Aorta (tissue), 5 donors: ENCODE measurements around the gene ARMS2. TPM values are rescaled to one million over a fixed set of nuclear protein-coding genes. Genes with fewer than 3 reads are reported as not detected.

Source experiments
- ATAC-seq: fragments of 200-7000 bp; cut with Tn5 transposase; one replicate; pipeline ENCODE4 v1.9.1; 2022; ENCODE audit warnings: moderate library complexity; ENCODE audit not compliant: low FRiP score
- DNase-seq, 2 donors: peaks; one replicate each; pipeline ENCODE4 v3.0.0-alpha.2; 2020
- H3K27ac ChIP-seq, 2 donors: one replicate each; pipeline ENCODE4 v1.5.1; 2013; ENCODE audit warnings: low read length in 2 of 2, mild to moderate bottlenecking in 2 of 2, moderate library complexity in 2 of 2, control low read depth in 1 of 2, inconsistent platforms in 1 of 2, low read depth in 1 of 2
- H3K27me3 ChIP-seq, 2 donors: one replicate each; pipeline ENCODE4 v1.6.1; 2013; ENCODE audit warnings: control low read depth in 1 of 2, low read length in 1 of 2, mild to moderate bottlenecking in 1 of 2, moderate library complexity in 1 of 2; ENCODE audit not compliant: insufficient read depth in 2 of 2, control insufficient read depth in 1 of 2
- H3K36me3 ChIP-seq, 2 donors: one replicate each; pipeline ENCODE4 v1.6.1; 2013; ENCODE audit warnings: control low read depth in 1 of 2, low read length in 1 of 2, mild to moderate bottlenecking in 1 of 2; ENCODE audit not compliant: insufficient read depth in 2 of 2, control insufficient read depth in 1 of 2
- H3K4me1 ChIP-seq, 2 donors: one replicate each; pipeline ENCODE4 v1.6.1; 2013; ENCODE audit warnings: low read length in 2 of 2, control low read depth in 1 of 2, mild to moderate bottlenecking in 1 of 2, moderate library complexity in 1 of 2; ENCODE audit not compliant: insufficient read depth in 2 of 2, control insufficient read depth in 1 of 2
- H3K4me3 ChIP-seq, 2 donors: one replicate each; pipeline ENCODE4 v1.5.1; 2013; ENCODE audit warnings: low read length in 2 of 2, control low read depth in 1 of 2, mild to moderate bottlenecking in 1 of 2
- H3K9me3 ChIP-seq: one replicate; pipeline ENCODE4 v1.6.1; 2013; ENCODE audit warnings: mild to moderate bottlenecking, low read length; ENCODE audit not compliant: control insufficient read depth
- WGBS, 2 donors: extraction: QIAGEN DNeasy Blood & Tissue Kit; methylation state at CpG; one replicate each; pipeline ENCODE4 v1.1.7; 2013; 5-methylcytosine and 5-hydroxymethylcytosine counted together
- intact Hi-C, 2 donors: fragments of 100-400 bp; cut with DNase I; formaldehyde crosslinking; loops; one replicate each; pipeline versions ENCODE4 v1.14.2 to v1.15.0; 2022
- polyA plus RNA-seq, 2 donors: library from polyadenylated mRNA; stranded (reverse); fragments of 200-250 nt; gene quantifications; one replicate each; pipeline ENCODE4 v1.2.3, GENCODE V29; 2013
- total RNA-seq, 2 donors: library from RNA; stranded (reverse); fragmentation: NEBNext Ultra II Directional; extraction: Animal tissue kit (Norgen Biotek cat#: 25700); gene quantifications; one replicate each; pipeline ENCODE4 v1.2.1, GENCODE V29; 2021
- donor health status: healthy with polysubstance abuse.
- donor health status: Bipolar disorder and iron deficiency.
- donor health status: DM: no; HTN: no; CAD: no.
- donor health status: DM: no; HTN: no; CAD: no.
- donor health status: DM: yes; HTN: yes; CAD: no.

ARMS2 gene
- total and polyA plus RNA-seq, 4 donors = not detected

GRCh38 chr10:122499012-122499411 lies 44.6 kb downstream of the ARMS2 start:
- WGBS, 2 donors = 20 to 24% methylated on average over 8 of the region's 8 CpGs
- ATAC-seq = no peak
- Histone ChIP-seq H3K4me3 (no peak overlapping the region), H3K4me1 (peaks cover 0 to 9% of the 10 kb centered on the region in 2 donors), H3K9me3 (no peaks in the 10 kb centered on the region), H3K36me3 (no peaks in the 10 kb centered on the region), H3K27me3 (no peaks in the 10 kb centered on the region), H3K27ac (peak overlapping the region; percentile 31 to 74)
- DNase-seq = peak in 1 of 2 donors; percentile 59
- intact Hi-C loops = loop anchor here in 1 of 2 donors (2.0 kb wide), 1 partner anchor 124 kb away; the partner anchor contains the start of gene PLEKHA1

- 3 to 4% methylated on average over 5 of the region's 5 CpGs for WGBS, 2 donors
- ATAC-seq (peak; percentile 64), DNase-seq (peak in 1 of 2 donors; percentile 77)
- no peaks in the 10 kb centered on the region for H3K36me3 ChIP-seq
- peak overlapping the region; percentile 31 to 73 for H3K27ac ChIP-seq
- intact Hi-C loops = loop anchor here in 1 of 2 donors (2.0 kb wide), 1 partner anchor 125 kb away; the partner anchor contains the start of gene PLEKHA1
- peaks cover 0 to 6% of the 10 kb centered on the region in 2 donors for H3K4me1 ChIP-seq
- H3K4me3 ChIP-seq = no peak overlapping the region
- no peaks in the 10 kb centered on the region for H3K9me3 ChIP-seq
- H3K27me3 ChIP-seq = no peaks in the 10 kb centered on the region
Measured at GRCh38 chr10:122499491-122499941, 45.1 kb downstream of the ARMS2 start.

- WGBS, 2 donors = 66 to 69% methylated on average over 5 of the region's 5 CpGs
- Histone ChIP-seq H3K9me3 (no peaks in the 10 kb centered on the region), H3K4me1 (peaks cover 0 to 6% of the 10 kb centered on the region in 2 donors), H3K27ac (peak overlapping the region in 1 of 2 donors; percentile 56), H3K4me3 (no peak overlapping the region), H3K27me3 (no peaks in the 10 kb centered on the region), H3K36me3 (no peaks in the 10 kb centered on the region)
- intact Hi-C loops = loop anchor here (5.0 kb wide), 2 partner anchors 38 to 193 kb away; partner anchors contain the start of gene HTRA1 (in 1 of the 2)
- ATAC-seq = no peak
- no peak for DNase-seq
Measured at GRCh38 chr10:122500194-122500593, 45.7 kb downstream of the ARMS2 start.

- intact Hi-C loops = loop anchor here (5.0 kb wide), 2 partner anchors 38 to 193 kb away; partner anchors contain the start of gene HTRA1 (in 1 of the 2)
- WGBS, 2 donors = 86% methylated on average over 6 of the region's 6 CpGs
- Histone ChIP-seq H3K27me3 (no peaks in the 10 kb centered on the region), H3K4me3 (no peak overlapping the region), H3K9me3 (no peaks in the 10 kb centered on the region), H3K4me1 (peaks cover 0 to 6% of the 10 kb centered on the region in 2 donors), H3K27ac (peak overlapping the region in 1 of 2 donors; percentile 25), H3K36me3 (no peaks in the 10 kb centered on the region)
- DNase-seq (peak in 1 of 2 donors; percentile 29), ATAC-seq (no peak)
Measured at GRCh38 chr10:122500726-122501125, 46.3 kb downstream of the ARMS2 start.

GRCh38 chr10:122503012-122503411 lies 48.6 kb downstream of the ARMS2 start:
- DNase-seq = no peak
- intact Hi-C loops = loop anchor here (5.0 kb wide), 2 partner anchors 41 to 196 kb away; partner anchors contain the start of gene HTRA1 (in 1 of the 2)
- Histone ChIP-seq H3K4me3 (no peak overlapping the region), H3K9me3 (no peaks in the 10 kb centered on the region), H3K27me3 (no peaks in the 10 kb centered on the region), H3K36me3 (no peaks in the 10 kb centered on the region), H3K4me1 (peaks cover 0 to 6% of the 10 kb centered on the region in 2 donors), H3K27ac (no peak overlapping the region)
- 79 to 81% methylated on average over 13 of the region's 13 CpGs for WGBS, 2 donors
- ATAC-seq = no peak

GRCh38 chr10:122503886-122504609 lies 49.6 kb downstream of the ARMS2 start:
- H3K4me1 ChIP-seq = peaks cover 0 to under 1% of the 10 kb centered on the region in 2 donors
- ATAC-seq (no peak), DNase-seq (no peak)
- peak overlapping the region in 1 of 2 donors; percentile 14 for H3K27ac ChIP-seq
- no peaks in the 10 kb centered on the region for H3K36me3 ChIP-seq
- WGBS, 2 donors = 61 to 68% methylated on average over 17 of the region's 17 CpGs
- intact Hi-C loops = loop anchor here (2.0 to 5.0 kb wide), 3 partner anchors 42 to 197 kb away; partner anchors contain the start of gene HTRA1 (in 2 of the 2)
- no peaks in the 10 kb centered on the region for H3K27me3 ChIP-seq
- no peak overlapping the region for H3K4me3 ChIP-seq
- no peaks in the 10 kb centered on the region for H3K9me3 ChIP-seq

- H3K27me3 ChIP-seq = no peaks in the 10 kb centered on the region
- H3K36me3 ChIP-seq = no peaks in the 10 kb centered on the region
- 0 to 3% methylated on average over 6 of the region's 6 CpGs for WGBS, 2 donors
- H3K4me3 ChIP-seq = no peak overlapping the region
- no peaks in the 10 kb centered on the region for H3K4me1 ChIP-seq
- no peaks in the 10 kb centered on the region for H3K9me3 ChIP-seq
- intact Hi-C loops = loop anchor here (2.0 to 5.0 kb wide), 3 partner anchors 42 to 197 kb away; partner anchors contain the start of gene HTRA1 (in 2 of the 2)
- H3K27ac ChIP-seq = peak overlapping the region in 1 of 2 donors; percentile 14
- ATAC-seq (peak; percentile 92), DNase-seq (peak; percentile 93 to 97)
Measured at GRCh38 chr10:122504610-122504950, 50.1 kb downstream of the ARMS2 start.

- Histone ChIP-seq H3K9me3 (no peaks in the 10 kb centered on the region), H3K27ac (no peak overlapping the region), H3K4me1 (no peaks in the 10 kb centered on the region), H3K27me3 (no peaks in the 10 kb centered on the region), H3K4me3 (no peak overlapping the region), H3K36me3 (no peaks in the 10 kb centered on the region)
- 82 to 85% methylated on average over 5 of the region's 5 CpGs for WGBS, 2 donors
- ATAC-seq (no peak), DNase-seq (no peak)
- intact Hi-C loops = loop anchor here in 1 of 2 donors (2.0 kb wide), 1 partner anchor 44 kb away; the partner anchor contains the start of gene HTRA1
Measured at GRCh38 chr10:122505011-122505410, 50.6 kb downstream of the ARMS2 start.
